22Rv1 (cell line): ENCODE measurements around the gene FCHSD2.

ENCODE experiments used
- ZFX ChIP-seq: fragments of 450-650 bp; IDR thresholded peaks from 2 replicates; pipeline ENCODE4 v1.6.1; 2017; ENCODE audit warnings: antibody characterized with exemption, borderline replicate concordance
- TF ChIP-seq, protein P1 (sequence below): fragments of 450-650 bp; IDR thresholded peaks from 2 replicates; pipeline ENCODE4 v1.5.1; 2017; ENCODE audit warnings: mild to moderate bottlenecking

DNA sequence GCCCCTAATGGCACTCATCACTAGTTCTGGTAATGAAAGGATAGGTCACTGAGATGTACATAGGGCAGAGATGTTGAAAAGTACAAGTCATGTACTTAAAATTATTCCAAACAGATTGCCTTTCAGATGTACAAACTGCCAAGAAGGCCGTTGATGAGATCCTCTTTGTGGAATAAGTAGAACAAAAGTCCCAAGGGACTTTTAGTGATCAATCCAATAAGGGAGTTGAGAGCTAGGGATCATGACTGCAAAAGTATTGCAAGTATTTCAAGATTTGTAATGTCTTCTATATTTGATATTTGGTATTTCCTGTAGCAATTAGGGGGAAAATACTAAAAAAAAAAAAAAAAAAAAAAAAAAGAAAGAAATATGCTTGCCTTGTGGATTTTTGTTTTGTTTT lies 245.7 kb downstream of the FCHSD2 start:
- TF ChIP-seq, protein P1, sequence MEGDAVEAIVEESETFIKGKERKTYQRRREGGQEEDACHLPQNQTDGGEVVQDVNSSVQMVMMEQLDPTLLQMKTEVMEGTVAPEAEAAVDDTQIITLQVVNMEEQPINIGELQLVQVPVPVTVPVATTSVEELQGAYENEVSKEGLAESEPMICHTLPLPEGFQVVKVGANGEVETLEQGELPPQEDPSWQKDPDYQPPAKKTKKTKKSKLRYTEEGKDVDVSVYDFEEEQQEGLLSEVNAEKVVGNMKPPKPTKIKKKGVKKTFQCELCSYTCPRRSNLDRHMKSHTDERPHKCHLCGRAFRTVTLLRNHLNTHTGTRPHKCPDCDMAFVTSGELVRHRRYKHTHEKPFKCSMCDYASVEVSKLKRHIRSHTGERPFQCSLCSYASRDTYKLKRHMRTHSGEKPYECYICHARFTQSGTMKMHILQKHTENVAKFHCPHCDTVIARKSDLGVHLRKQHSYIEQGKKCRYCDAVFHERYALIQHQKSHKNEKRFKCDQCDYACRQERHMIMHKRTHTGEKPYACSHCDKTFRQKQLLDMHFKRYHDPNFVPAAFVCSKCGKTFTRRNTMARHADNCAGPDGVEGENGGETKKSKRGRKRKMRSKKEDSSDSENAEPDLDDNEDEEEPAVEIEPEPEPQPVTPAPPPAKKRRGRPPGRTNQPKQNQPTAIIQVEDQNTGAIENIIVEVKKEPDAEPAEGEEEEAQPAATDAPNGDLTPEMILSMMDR: no peak
- TF ChIP-seq ZFX: no peak
